NCI-H187 (cell line): ENCODE results near the gene NPAS2.
A peak's percentile ranks its signal among the peaks of the same experiment; 100 is the strongest.

Source experiments
- DNase-seq, 2 experiments: peaks; one replicate each; lab custom pipeline; 2025; lab: John Stamatoyannopoulos, UW

NPAS2 gene

GRCh38 chr2:100793982-100794381 lies 26.0 kb upstream of the NPAS2 start:
- DNase-seq, result no peak

GRCh38 chr2:100796499-100797100 lies 23.3 kb upstream of the NPAS2 start:
- DNase-seq, result no peak

- no peak for DNase-seq
Observed at GRCh38 chr2:100799686-100800085, 20.3 kb upstream of the NPAS2 start.

- DNase-seq, result no peak
Observed at GRCh38 chr2:100800915-100801314, 19.0 kb upstream of the NPAS2 start.

- DNase-seq, result no peak
Observed at GRCh38 chr2:100801402-100801801, 18.5 kb upstream of the NPAS2 start.

- DNase-seq, result no peak
Observed at GRCh38 chr2:100802066-100802465, 17.9 kb upstream of the NPAS2 start.

GRCh38 chr2:100803334-100803733 lies 16.6 kb upstream of the NPAS2 start:
- DNase-seq, result no peak

GRCh38 chr2:100806550-100806949 lies 13.4 kb upstream of the NPAS2 start:
- DNase-seq, result no peak

- no peak for DNase-seq
Observed at GRCh38 chr2:100807707-100808106, 12.2 kb upstream of the NPAS2 start.

- DNase-seq, result no peak
Observed at GRCh38 chr2:100808582-100808981, 11.4 kb upstream of the NPAS2 start.

GRCh38 chr2:100809506-100809905 lies 10.4 kb upstream of the NPAS2 start:
- no peak for DNase-seq

- DNase-seq, result no peak
Observed at GRCh38 chr2:100810603-100811145, 9.3 kb upstream of the NPAS2 start.

- DNase-seq, result no peak
Observed at GRCh38 chr2:100812116-100812515, 7.8 kb upstream of the NPAS2 start.

GRCh38 chr2:100812573-100812972 lies 7.4 kb upstream of the NPAS2 start:
- DNase-seq, result no peak

- peak in 1 of 2 experiments; percentile 4 for DNase-seq
Observed at GRCh38 chr2:100813527-100813926, 6.4 kb upstream of the NPAS2 start.

GRCh38 chr2:100814043-100814442 lies 5.9 kb upstream of the NPAS2 start:
- no peak for DNase-seq

GRCh38 chr2:100814453-100814852 lies 5.5 kb upstream of the NPAS2 start:
- DNase-seq, result no peak

- no peak for DNase-seq
Observed at GRCh38 chr2:100817388-100817985, 2.5 kb upstream of the NPAS2 start.

GRCh38 chr2:100818003-100818605 lies 1.8 kb upstream of the NPAS2 start:
- DNase-seq, result no peak

GRCh38 chr2:100818606-100819369 lies 1.2 kb upstream of the NPAS2 start:
- no peak for DNase-seq

- peak in 1 of 2 experiments; percentile 4 for DNase-seq
Observed at GRCh38 chr2:100820273-100820522, 259 bp downstream of the NPAS2 start.

- DNase-seq, result no peak
Observed at GRCh38 chr2:100820523-100821254, 750 bp downstream of the NPAS2 start.
